ENCODE data around the gene GPR162.
A peak's percentile ranks its signal among the peaks of the same experiment; 100 is the strongest.
"Not testable (repeated sequence)": the region's sequence is repeated elsewhere in the genome, so short reads cannot be mapped to it uniquely, and the experiment has no call there.

GPR162 gene

DNA sequence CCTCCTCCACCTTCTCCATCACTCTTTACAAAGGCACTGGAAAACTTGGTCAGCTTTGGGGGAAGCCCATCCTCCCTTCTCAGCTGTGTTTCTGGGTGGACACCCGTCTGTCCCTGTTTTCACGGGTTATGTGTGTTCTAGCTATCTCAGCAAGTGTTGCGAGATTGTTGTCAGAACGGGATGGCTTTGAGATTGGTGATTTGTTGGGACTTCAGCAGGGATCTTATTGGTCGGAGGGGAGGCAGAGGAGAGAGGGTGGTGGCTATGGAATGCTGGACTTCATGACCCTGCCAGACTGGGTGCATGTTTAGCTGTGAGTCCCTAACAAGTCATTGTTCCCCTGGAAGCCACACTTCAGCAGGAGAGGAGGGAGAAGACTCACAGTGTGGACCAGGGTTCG, 32.4 kb downstream of the GPR162 start:
- DNase-seq (ENCODE audit: low read depth): no peak

DNA sequence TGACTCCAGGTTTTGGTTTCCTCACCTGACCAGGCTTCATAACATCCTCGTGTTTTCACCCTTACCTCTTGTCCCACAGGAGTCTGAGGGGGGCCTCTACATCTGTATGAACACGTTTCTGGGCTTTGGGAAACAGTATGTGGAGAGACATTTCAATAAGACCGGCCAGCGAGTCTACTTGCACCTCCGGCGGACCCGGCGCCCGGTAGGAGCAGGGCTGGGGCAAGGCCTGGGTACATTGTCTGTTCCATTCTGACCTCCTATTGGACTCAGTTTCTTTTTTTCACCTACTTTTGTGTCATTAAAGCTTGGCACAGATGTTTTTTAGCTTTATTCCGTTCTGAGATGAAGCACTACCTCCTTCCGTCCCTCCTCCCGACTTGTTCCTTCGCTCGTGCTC, 33.7 kb downstream of the GPR162 start:
- no peak for DNase-seq (ENCODE audit: low read depth)

DNA sequence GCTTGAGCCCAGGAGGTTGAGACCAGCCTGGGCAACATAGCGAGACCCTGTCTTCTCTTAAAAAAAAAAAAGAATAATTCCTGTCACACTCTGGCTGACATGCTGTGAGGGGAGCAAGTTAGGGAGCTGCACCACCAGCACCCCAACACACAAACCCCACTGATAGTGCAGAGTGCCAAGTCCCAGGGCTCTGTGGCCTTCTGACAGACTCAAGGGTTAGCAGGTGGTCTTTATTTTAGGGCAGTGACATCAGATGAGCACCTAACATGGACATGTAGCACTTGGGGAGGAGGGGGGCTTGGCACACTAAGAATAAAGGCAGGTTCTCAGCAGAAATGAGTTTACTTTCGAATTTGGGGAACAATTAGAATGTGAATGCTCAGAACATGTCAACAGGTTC, 37.2 kb downstream of the GPR162 start:
- DNase-seq (ENCODE audit: low read depth): no peak

DNA sequence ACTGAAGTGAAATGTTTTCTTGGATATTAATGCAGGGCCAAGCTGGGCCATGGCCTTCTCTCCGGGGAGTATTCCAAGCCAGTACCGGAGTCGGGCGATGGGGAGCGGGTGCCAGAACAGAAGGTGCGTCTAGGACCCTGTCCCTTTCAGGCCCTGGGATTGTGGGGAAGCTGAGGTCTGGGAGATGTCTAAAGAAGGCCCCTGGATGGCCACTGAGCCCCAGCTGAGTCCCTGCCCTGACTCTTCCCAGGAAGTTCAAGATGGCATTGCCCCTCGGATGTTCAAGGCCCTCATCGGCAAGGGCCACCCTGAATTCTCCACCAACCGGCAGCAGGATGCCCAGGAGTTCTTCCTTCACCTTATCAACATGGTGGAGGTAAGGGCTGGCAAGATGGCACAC, 38.5 kb downstream of the GPR162 start:
- DNase-seq (ENCODE audit: low read depth): no peak

DNA sequence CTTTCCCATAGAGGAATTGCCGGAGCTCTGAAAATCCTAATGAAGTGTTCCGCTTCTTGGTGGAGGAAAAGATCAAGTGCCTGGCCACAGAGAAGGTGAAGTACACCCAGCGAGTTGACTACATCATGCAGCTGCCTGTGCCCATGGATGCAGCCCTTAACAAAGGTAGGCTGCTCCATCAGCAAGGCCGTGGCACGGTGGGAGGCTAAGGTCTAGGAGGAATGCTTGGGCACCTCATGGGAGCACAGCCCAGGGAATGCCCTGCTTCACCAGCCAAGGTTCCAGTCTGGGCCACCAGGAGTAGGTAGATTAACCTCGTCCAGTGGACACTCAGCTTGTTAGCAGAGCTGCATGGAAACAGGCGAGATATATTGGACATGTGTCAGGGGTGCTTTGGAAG, 39.3 kb downstream of the GPR162 start:
- DNase-seq (ENCODE audit: low read depth): no peak

DNA sequence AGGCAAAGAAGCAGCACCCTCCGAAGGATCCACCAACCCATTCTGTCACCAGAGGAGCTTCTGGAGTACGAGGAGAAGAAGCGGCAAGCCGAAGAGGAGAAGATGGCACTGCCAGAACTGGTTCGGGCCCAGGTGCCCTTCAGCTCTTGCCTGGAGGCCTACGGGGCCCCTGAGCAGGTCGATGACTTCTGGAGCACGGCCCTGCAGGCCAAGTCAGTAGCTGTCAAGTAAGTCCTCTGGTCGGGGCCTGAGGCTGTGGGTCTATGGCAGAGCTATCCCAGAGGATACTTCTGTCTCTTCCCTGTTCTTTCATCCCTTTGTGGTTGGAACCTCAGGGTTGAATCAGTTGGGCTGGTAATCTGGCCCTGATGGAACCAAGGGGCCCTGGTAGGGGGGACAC, 39.8 kb downstream of the GPR162 start:
- DNase-seq (ENCODE audit: low read depth): no peak

DNA sequence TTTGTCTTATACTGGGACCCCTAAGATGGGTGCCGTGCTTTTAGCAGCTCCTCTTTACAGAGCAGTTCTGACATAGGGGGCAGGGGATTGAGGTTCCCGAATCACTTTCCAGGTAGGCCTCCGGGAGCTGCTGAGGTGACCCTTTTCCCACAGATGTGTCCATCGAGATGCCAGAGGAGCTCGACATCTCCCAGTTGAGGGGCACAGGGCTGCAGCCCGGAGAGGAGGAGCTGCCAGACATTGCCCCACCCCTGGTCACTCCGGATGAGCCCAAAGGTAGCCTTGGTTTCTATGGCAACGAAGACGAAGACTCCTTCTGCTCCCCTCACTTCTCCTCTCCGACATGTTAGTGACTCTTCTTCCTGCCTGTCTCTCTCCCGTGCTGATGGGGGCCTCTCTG, 41.4 kb downstream of the GPR162 start:
- DNase-seq (ENCODE audit: low read depth): no peak

DNA sequence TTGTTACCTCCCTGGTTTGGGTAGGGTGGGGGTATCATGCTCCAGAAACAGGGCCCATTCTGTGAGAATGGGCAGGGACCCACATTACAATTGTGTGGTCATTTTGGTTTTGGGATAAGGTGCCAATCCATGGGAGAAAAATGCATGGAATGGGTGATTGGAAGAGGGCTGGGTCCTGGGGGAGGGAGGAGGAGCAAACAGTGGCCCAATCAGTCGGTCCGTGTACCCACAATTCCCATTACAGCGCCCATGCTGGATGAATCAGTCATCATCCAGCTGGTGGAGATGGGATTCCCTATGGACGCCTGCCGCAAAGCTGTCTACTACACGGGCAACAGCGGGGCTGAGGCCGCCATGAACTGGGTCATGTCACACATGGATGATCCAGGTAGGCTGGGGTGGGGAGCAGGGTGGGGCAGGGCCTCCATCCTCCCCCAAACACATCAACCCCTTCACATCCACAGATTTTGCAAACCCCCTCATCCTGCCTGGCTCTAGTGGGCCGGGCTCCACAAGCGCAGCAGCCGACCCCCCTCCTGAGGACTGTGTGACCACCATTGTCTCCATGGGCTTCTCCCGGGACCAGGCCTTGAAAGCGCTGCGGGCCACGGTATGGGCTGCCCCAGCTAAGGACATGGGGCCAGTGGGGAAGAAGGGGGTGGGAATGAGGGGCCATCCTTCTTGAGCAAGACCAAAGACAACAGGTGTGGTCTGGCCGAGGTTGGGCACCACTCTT, 42.1 kb downstream of the GPR162 start:
- DNase-seq (ENCODE audit: low read depth): no peak

DNA sequence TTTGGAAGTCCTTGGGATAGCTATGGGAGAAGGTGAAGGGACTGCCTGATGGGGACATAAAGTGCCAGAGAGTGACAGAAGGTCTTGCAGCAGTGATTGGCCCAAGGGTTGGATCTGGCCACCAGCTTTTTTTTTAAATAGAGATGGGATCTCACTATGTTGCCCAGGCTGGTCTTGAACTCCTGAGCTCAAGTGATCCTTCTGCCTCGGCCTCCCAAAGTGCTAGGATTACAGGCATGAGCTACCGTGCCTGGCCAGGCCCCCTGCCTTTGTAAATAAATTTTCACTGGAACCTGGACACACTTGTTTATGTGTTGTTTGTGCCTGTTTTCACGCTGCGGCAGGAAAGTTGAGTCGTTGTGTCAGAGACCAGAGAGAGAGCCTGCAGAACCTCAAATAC, 43.7 kb downstream of the GPR162 start:
- DNase-seq (ENCODE audit: low read depth): not testable (repeated sequence)

DNA sequence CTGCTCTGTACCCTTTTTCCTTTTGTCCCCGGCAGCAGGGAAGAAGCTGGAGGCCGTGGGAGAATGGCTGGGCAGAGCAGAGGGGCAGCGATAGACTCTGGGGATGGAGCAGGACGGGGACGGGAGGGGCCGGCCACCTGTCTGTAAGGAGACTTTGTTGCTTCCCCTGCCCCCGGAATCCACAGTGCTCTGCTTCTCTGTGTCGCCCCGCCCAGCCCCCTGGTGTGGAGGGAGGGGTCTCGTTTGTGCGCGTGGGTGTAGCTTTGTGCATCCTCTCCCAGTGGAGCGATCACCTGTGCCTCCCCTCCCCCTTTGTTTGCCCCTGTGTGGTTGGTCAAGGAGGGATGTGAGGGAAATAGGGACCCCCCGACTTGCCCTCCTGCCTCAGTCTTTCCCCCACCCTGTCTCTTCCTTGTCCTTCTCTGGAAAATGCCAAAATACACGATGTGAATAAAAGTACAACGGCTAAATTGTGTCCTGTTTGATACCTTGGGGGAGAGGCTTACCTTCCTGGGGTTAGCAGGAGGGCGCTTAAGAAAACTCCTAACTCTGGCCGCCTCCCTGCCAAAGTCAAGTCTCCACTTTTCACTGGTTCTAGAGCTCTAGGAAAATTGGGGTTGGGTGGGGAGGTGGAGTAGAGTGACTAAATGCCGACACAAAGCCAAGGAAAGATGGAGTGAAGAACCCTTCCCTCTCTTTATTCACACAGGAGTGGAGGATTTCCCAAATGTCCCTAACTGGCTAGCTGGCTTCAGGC, 44.7 kb downstream of the GPR162 start:
- DNase-seq (ENCODE audit: low read depth): no peak

DNA sequence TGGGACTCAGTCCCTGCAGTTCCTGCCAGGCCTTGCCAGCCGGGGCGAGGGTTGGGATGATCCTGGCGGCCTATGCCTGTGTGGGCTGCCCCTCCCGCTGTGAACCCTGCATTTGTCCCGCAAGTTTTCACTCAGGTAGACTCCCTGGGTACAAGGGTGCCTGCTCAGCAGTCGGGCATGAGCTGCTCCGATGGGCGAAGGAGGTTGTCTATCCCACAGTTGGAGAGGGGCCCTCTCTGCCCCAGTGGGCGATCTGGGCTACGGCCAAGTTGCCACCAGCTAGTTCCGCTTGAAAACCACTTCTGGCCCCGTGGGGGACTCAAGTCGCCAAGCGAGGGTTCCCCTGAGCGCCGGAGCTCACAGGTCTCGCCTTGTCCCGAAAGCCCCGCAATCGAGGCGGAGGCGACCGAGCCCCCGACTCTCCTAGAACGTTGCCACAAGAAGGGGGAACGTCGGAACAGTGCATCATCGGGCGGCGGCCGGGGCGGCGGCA, 45.3 kb downstream of the GPR162 start:
- DNase-seq (ENCODE audit: low read depth): no peak

DNA sequence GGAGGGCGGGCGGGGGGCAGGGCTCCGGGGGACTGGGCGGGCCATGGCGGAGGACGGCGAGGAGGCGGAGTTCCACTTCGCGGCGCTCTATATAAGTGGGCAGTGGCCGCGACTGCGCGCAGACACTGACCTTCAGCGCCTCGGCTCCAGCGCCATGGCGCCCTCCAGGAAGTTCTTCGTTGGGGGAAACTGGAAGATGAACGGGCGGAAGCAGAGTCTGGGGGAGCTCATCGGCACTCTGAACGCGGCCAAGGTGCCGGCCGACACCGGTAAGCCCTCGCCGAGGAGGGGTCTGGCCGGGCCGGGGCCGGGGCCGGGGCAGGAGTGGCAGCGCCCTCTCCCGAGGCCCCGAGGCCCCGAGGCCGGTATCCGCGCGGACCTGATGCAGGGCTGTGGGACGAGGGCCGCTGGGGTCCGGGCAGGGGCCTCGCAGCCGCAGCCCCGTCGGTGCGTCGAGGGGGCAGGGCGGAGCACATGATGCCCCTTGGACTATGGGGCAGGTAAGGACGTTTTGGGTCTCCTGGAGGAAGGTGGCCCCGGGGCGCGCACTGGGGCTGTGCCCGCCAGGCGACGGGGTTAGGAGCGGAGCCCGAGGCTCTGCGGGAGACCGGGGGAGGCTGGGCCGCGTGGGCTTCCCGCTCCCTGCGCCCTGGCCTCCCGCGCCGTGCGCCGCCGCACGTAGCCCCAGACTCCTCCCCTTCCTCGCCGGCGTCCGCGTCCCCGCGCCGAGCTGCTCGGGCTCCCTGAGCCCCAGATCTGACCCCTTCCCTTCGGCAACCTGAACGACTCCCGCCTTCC, 46.0 kb downstream of the GPR162 start, which contains the start of gene TPI1:
TPI1 (plus strand) TSS at position 119 of the 798 bp plus-strand sequence; CDS start at position 155, 36 bp downstream.
- peak; percentile 61 for DNase-seq (ENCODE audit: low read depth)

DNA sequence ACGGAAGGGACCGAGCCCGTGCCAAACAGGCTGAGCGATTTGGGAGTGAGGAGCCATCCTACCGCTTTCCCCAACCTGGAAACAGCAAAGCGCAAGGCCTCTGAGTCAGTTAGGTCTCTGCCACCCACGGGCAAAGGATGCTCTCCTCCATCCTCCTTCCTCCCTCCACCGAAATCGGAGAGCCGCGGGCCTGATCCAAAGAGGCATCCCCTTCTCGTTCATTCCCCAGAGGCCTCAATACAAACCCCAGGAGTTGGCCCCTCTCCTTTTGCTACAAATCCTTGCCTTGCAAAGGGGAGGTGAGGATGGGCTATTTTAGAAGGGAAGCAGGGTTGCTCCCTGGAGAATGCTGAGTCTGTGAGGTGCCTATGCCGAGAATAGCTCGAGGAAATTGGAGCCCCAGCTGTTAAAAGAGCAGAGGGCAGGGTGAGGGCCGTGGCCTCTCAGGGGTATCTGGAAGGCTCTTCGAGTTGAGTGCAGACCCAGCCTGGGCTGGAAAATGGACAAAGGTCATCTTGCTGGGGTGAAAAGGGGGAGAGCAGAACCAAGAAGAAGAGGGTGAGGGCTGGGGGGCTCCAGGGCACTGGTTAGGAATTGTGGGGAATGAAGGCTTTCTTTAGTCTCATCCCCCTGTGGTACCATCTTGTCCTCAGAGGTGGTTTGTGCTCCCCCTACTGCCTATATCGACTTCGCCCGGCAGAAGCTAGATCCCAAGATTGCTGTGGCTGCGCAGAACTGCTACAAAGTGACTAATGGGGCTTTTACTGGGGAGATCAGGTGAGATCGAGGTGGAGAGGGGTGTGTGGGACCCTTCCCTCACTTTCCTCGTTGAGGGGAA, 46.8 kb downstream of the GPR162 start:
- no peak for DNase-seq (ENCODE audit: low read depth)

DNA sequence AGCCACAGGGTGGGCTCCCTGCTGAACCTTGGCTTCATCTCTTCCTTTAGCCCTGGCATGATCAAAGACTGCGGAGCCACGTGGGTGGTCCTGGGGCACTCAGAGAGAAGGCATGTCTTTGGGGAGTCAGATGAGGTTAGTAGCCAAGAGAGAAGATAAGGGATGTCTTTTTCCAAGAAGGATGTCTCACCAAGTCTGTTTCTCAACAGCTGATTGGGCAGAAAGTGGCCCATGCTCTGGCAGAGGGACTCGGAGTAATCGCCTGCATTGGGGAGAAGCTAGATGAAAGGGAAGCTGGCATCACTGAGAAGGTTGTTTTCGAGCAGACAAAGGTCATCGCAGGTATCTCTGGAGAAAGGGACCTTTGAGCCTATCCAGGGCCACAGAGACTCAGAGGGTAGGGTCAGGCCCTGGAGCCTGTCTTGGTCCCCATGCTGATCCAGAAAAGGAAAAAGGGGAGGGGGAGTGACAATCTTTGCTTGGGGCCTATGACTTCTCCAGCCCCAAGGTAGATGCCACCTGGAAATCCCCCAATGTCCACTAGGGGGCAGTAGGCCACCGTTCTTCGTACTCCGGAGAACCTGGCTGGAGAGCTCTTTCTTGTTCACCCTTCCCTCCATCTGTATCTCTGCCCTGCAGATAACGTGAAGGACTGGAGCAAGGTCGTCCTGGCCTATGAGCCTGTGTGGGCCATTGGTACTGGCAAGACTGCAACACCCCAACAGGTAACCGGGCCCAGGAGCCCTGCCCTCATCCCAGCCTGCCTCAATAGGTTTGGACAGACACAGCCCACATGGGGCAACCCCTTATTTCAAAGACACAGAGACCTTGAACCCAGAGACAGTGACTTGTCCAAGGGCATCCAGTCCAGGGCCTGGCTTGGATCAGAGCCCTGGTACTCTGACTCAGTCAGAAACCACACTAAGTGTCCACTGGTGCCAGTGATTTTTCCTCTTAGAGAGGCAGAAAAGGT, 47.7 kb downstream of the GPR162 start:
- DNase-seq (ENCODE audit: low read depth): peak; percentile 82

DNA sequence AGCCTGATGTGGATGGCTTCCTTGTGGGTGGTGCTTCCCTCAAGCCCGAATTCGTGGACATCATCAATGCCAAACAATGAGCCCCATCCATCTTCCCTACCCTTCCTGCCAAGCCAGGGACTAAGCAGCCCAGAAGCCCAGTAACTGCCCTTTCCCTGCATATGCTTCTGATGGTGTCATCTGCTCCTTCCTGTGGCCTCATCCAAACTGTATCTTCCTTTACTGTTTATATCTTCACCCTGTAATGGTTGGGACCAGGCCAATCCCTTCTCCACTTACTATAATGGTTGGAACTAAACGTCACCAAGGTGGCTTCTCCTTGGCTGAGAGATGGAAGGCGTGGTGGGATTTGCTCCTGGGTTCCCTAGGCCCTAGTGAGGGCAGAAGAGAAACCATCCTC, 48.7 kb downstream of the GPR162 start:
- DNase-seq (ENCODE audit: low read depth): not testable (repeated sequence)

DNA sequence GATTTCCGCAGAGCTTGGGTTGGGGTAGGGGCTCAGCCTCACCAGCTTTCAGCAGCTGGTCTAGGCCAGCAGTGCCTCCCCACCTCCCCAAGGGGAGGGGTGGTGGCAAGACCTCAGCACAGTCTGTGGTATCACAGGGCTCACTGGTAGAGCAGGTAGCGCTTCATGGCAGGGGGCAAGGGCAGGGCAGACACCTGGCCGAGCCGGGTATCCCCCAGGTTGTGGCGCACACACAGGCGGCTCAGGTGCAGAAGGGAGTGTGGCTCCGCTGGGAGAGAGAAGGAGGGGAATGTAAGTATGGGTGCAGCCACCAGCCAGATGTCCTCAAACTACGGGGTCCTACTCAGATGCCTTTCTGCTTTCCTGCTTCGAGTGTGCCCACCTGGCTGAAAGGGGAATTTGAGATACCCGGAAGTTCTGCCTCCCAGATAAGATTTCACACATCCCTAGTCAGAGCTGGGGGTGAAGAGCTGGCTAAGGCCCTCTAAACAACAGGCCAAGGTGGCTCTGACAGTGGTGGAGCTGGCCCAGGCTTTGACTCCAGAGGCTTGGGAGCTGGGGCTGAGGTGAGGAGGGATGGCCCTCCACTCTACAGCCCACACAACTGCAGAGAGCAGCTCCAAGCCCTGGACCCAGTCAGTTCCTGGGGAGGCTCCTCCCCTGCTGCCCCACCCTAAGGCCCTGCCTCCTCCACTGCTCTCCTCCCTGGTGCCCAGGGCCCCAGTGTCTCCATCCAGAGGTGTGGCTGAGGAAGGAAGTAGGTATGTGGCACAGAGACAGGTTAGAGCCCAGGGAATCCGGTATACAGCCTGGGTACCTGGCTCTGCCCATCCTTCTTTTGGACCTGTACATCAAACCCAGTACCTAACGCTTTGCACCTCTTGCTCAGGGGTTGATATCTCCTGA, 49.7 kb downstream of the GPR162 start:
- no peak for DNase-seq (ENCODE audit: low read depth)

DNA sequence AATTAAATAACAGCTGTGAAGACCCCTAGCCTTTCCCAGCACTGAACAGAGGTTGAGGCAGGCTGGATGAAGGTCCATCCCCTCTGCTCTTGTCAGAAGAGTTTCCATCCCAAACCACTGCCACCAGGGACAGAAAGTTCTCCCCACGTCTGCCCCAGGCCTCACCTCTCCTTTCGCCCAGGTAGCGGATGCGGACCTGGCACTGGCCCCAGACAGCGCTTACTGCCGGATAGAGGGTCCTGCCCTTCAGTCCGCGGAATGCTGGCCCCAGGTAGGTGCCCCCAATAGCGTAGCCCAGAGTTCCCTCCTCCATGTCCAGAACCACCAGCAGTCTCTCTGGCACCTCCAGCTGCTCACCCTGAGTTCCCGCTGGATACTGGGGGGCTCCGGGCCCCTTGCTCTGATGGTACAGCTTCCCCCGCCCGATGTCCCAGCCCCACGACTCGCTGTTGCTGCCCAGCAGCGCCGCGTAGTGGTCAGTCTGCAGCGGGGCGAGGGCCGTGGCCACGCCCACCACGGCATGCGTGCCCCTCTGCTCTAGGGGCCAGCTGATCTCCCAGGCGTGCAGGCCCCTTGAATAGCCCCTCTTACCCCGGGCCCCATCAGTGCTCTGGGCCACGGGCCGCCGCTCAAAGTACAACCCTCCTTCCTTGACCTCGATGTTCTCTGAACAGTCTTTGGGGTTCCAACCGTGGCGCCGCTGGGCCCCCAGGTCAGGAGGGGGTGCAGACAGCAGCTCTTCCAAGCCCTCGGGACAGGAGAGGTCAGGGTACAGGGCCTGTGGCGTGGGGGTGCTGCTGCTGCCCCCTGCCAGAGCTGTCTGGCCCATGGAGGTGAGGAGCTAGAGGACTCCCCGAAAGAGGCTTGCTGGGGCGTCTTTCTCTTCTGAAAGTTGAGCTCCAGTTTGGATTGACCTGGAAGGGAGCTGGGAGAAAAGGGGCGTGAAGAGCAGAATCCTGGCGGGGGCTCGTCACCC, 50.7 kb downstream of the GPR162 start:
- DNase-seq (ENCODE audit: low read depth): peak; percentile 76

All from stimulated activated CD8-positive, alpha-beta memory T cell treated with anti-CD3 and anti-CD28 coated beads, Interleukin-15, amount 100 ng/mL, for 1 hour (primary cell).